Ishikawa (cell line): ENCODE measurements around the gene MLLT10.

Experiments
- CEBPB ChIP-seq: IDR thresholded peaks from 2 replicates; pipeline ENCODE4 v1.6.1; 2012
- CREB1 ChIP-seq: IDR thresholded peaks from 2 replicates; pipeline ENCODE4 v1.6.1; 2012; ENCODE audit warnings: low read depth
- EGR1 ChIP-seq: IDR thresholded peaks from 2 replicates; pipeline ENCODE4 v1.6.1; 2012
- EP300 ChIP-seq: IDR thresholded peaks from 2 replicates; pipeline ENCODE4 v1.6.1; 2012; ENCODE audit warnings: borderline replicate concordance
- FOXM1 ChIP-seq: IDR thresholded peaks from 2 replicates; pipeline ENCODE4 v1.6.1; 2012; ENCODE audit warnings: low read depth, borderline replicate concordance
- NFIC ChIP-seq: IDR thresholded peaks from 2 replicates; pipeline ENCODE4 v1.6.1; 2012
- RAD21 ChIP-seq: IDR thresholded peaks from 2 replicates; pipeline ENCODE4 v1.6.1; 2012; ENCODE audit warnings: low read depth
- TAF1 ChIP-seq: IDR thresholded peaks from 2 replicates; pipeline ENCODE4 v1.6.1; 2012; ENCODE audit warnings: low read depth, mild to moderate bottlenecking
- TCF12 ChIP-seq: IDR thresholded peaks from 2 replicates; pipeline ENCODE4 v1.6.1; 2012; ENCODE audit warnings: low read depth
- TEAD4 ChIP-seq: IDR thresholded peaks from 2 replicates; pipeline ENCODE4 v1.6.1; 2012
- YY1 ChIP-seq: IDR thresholded peaks from 2 replicates; pipeline ENCODE4 v1.6.1; 2012; ENCODE audit warnings: low read depth
- ZBTB7A ChIP-seq: IDR thresholded peaks from 2 replicates; pipeline ENCODE4 v1.6.1; 2012; ENCODE audit warnings: low read depth
- TF ChIP-seq, protein P1 (sequence below): IDR thresholded peaks from 2 replicates; pipeline ENCODE4 v1.6.1; 2012; ENCODE audit warnings: low read depth, mild to moderate bottlenecking
- TF ChIP-seq, protein P2 (sequence below): IDR thresholded peaks from 2 replicates; pipeline ENCODE4 v1.6.1; 2012
- TF ChIP-seq, protein P3 (sequence below): IDR thresholded peaks from 2 replicates; pipeline ENCODE4 v1.6.1; 2012

Gene MLLT10

DNA sequence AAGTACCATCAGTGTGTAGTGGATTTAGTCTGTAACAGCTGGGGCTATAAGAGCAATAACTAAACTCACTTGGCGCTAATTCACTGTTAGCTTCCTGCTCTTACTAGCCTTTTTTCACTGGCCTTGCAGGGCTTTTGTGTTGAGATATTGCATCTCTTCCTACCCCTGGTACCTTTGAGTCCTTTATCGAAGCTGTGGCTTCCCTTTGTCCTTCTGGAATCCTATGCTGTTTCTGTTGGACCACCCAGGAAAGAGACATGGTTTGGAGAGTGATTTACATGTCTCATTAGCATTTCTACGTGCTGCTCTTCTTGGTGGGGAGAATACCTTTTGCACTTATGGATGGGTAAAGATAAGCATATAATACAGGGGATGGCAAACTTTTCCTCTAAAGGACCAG lies 103.8 kb downstream of the MLLT10 start:
- TF ChIP-seq FOXM1 (no peak), EP300 (no peak), TAF1 (no peak), TEAD4 (no peak)

DNA sequence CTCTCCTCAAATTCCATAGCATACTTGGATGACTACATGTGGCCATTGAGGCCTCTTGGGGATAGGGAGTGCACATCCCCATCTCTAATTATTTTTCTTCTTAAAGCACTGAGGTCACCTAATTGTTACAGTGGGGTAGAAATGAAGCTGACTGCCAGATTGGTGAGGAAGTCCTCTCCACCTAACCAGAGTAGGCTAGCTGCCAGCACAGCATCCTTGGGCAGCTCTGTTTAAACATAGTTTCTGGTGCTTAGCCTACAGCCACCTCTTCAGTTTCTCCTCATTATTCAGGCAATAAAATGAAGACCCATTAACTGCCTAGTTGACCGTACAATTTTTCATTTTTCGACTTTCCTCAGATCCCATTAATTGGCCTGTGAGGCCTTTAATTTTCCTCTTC lies 104.6 kb downstream of the MLLT10 start:
- TF ChIP-seq ZBTB7A (no peak), CEBPB (no peak), CREB1 (no peak), NFIC (no peak), YY1 (no peak)
- TF ChIP-seq, protein P1, sequence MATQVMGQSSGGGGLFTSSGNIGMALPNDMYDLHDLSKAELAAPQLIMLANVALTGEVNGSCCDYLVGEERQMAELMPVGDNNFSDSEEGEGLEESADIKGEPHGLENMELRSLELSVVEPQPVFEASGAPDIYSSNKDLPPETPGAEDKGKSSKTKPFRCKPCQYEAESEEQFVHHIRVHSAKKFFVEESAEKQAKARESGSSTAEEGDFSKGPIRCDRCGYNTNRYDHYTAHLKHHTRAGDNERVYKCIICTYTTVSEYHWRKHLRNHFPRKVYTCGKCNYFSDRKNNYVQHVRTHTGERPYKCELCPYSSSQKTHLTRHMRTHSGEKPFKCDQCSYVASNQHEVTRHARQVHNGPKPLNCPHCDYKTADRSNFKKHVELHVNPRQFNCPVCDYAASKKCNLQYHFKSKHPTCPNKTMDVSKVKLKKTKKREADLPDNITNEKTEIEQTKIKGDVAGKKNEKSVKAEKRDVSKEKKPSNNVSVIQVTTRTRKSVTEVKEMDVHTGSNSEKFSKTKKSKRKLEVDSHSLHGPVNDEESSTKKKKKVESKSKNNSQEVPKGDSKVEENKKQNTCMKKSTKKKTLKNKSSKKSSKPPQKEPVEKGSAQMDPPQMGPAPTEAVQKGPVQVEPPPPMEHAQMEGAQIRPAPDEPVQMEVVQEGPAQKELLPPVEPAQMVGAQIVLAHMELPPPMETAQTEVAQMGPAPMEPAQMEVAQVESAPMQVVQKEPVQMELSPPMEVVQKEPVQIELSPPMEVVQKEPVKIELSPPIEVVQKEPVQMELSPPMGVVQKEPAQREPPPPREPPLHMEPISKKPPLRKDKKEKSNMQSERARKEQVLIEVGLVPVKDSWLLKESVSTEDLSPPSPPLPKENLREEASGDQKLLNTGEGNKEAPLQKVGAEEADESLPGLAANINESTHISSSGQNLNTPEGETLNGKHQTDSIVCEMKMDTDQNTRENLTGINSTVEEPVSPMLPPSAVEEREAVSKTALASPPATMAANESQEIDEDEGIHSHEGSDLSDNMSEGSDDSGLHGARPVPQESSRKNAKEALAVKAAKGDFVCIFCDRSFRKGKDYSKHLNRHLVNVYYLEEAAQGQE = no peak

DNA sequence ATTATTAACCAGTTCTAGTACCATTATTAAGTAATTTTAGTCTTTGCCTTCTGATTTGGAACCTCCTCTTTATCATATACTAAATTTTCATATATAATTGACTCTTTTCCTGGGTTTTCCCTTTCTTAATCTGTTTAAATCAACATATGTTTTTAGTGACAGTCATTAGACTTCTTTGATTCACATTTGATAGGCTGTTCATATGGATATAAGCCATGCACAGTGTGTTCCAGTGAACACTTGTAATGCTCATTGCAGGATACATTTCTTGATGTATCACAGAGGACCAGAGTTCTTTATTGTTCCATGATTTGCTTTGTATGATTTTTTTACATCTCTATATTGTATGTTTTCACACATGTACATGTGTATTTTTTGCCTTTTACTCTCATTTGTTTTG lies 114.0 kb downstream of the MLLT10 start:
- TF ChIP-seq ZBTB7A (no peak), FOXM1 (no peak), TAF1 (no peak), TEAD4 (no peak), TCF12 (no peak), CREB1 (no peak), CEBPB (no peak), NFIC (no peak), EGR1 (no peak), EP300 (no peak), YY1 (no peak), RAD21 (no peak)
- TF ChIP-seq, protein P2, sequence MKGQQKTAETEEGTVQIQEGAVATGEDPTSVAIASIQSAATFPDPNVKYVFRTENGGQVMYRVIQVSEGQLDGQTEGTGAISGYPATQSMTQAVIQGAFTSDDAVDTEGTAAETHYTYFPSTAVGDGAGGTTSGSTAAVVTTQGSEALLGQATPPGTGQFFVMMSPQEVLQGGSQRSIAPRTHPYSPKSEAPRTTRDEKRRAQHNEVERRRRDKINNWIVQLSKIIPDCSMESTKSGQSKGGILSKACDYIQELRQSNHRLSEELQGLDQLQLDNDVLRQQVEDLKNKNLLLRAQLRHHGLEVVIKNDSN = no peak
- TF ChIP-seq, protein P3, sequence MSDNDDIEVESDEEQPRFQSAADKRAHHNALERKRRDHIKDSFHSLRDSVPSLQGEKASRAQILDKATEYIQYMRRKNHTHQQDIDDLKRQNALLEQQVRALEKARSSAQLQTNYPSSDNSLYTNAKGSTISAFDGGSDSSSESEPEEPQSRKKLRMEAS = no peak
- TF ChIP-seq, protein P1 = no peak

DNA sequence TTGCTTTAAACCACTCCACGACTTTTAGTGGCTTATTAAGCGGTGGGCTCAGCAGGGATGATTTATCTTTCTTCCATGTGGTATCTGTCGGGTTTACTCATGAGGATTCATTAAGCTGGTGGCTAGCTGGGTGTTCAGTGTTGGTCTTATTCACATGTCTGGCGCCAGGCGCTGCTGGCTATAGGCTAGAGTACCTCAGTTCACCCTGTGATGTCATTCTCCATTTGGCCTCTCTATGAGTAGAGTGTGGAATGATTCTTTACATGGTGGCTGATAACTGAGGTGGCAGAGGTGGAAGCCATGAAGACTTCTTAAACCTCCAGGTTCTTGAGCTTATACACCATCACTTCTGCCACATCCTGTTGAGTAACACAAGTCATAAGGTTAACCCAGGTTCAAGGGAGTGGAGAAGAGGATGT lies 115.4 kb downstream of the MLLT10 start:
- TF ChIP-seq EP300 = no peak

DNA sequence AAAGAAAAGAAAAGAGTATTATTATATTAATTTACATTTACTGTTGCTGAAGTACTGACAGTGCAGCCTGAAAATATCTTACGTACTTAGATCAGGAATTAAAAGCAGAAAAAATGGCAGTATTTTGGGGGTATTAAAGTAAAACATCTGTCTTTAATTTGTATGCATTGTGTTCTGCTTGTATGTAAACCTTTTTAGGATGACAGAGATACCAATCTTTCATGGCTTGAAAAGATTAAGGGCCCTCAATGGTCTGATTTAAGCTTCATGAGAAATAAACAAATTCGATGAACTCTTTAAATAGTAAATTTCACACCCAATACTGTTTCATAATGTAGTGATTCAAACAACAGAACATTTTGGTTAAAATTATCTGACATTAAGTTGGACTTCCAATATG lies 116.3 kb downstream of the MLLT10 start:
- TF ChIP-seq EP300 (no peak), RAD21 (no peak)

DNA sequence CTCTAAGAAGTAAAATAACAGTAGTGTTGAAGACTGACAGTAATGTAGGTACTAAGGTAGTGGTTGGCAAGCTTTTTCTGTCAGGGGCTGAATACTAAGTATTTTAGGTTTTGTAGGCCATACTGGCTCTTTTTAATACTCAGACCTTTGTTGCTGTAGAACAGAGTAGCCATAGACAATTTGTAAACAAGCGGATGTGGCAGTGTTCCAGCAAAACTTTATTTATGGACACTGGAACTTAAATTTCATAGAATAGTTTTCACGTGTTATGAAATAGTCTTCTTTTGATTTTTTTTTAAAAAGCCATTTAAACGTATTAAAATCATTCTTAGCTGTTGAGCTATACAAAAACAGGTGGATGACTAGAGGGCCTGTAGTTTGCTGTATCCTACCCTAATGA lies 121.2 kb downstream of the MLLT10 start:
- no peak for TF ChIP-seq TCF12

DNA sequence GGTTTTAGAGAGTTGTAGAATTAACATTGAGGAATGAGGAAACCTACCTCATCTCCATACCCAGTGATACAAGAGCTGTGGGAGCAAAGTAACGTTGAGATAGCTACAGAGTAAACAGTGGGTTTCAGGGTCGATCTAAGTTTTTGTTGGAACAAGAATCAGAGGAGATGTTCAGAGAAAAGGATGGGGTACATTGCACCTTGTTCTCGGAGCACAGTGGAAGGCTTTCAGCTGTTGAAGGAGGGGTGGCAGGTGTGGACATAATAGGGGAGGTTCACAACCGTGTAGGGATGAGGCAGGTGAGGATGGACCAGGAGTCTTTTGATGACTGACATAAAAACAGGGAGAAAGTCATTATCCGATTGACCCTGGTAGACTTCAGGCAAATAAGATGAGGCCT lies 121.7 kb downstream of the MLLT10 start:
- TF ChIP-seq, protein P2 = no peak
- no peak for TF ChIP-seq RAD21
- TF ChIP-seq FOXM1 = no peak
- no peak for TF ChIP-seq TEAD4

DNA sequence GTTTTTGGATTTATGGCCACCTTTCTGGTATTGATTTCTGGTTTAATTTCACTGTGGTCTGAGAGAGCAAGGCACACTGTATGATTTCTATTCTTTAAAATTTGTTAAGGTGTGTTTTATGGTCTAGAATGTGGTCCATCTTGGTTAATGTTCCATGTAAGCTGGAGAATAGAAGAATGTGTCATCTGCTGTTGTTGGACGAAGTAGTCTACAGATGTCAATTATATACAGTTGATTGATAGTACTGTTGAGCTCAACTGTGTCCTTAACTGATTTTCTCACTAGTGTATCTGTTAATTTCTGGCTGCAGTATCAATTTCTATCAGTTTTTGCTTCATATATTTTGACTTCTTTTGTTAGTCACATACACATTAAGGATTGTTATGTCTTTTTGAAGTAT lies 127.1 kb downstream of the MLLT10 start:
- TF ChIP-seq EP300 = no peak
- TF ChIP-seq TAF1 = no peak
- TF ChIP-seq, protein P3 = no peak
- no peak for TF ChIP-seq RAD21
- no peak for TF ChIP-seq NFIC
- no peak for TF ChIP-seq EGR1
- TF ChIP-seq YY1 = no peak
- no peak for TF ChIP-seq FOXM1
- no peak for TF ChIP-seq CREB1
- TF ChIP-seq, protein P1 = no peak
